HL-60 (cell line): ENCODE measurements around the gene LANCL2.

ENCODE experiments used
- DNase-seq, 2 experiments: peaks; one replicate each; pipeline ENCODE4 v3.0.0-alpha.2; 2010 to 2020; ENCODE audit warnings: low read depth in 1 of 2, low spot score in 1 of 2
- H3K27ac ChIP-seq: fragments of 250-450 bp; sonication (Bioruptor Pico); replicated peaks from 2 replicates; pipeline ENCODE4 v1.5.1; 2020; ENCODE audit warnings: mild to moderate bottlenecking, moderate library complexity
- H3K27me3 ChIP-seq: fragments of 250-450 bp; sonication (Bioruptor Pico); 2 replicates; pipeline ENCODE4 v1.5.1; 2021; ENCODE audit warnings: mild to moderate bottlenecking, moderate library complexity; ENCODE audit not compliant: insufficient read depth, poor library complexity, severe bottlenecking
- H3K4me3 ChIP-seq: replicated peaks from 2 replicates; pipeline ENCODE4 v1.5.1; 2011; ENCODE audit warnings: mild to moderate bottlenecking, control low read depth, low read length; ENCODE audit not compliant: insufficient read depth
- GABPA ChIP-seq: IDR thresholded peaks from 2 replicates; pipeline ENCODE4 v1.6.1; 2012; ENCODE audit warnings: low read depth
- POLR2AphosphoS5 ChIP-seq: IDR thresholded peaks from 2 replicates; pipeline ENCODE4 v1.6.1; 2012; ENCODE audit warnings: low read depth
- SPI1 ChIP-seq: IDR thresholded peaks from 2 replicates; pipeline ENCODE4 v1.6.1; 2012; ENCODE audit warnings: low read depth, mild to moderate bottlenecking, borderline replicate concordance
- TF ChIP-seq, protein P1 (sequence below): IDR thresholded peaks from 2 replicates; pipeline ENCODE4 v1.6.1; 2012; ENCODE audit warnings: low read depth; ENCODE audit not compliant: insufficient replicate concordance
- TF ChIP-seq, protein P2 (sequence below): IDR thresholded peaks from one replicate; pipeline ENCODE4 v1.5.1; 2011; ENCODE audit warnings: low read length, control low read depth, inconsistent platforms; ENCODE audit not compliant: insufficient read depth

LANCL2 gene

DNA sequence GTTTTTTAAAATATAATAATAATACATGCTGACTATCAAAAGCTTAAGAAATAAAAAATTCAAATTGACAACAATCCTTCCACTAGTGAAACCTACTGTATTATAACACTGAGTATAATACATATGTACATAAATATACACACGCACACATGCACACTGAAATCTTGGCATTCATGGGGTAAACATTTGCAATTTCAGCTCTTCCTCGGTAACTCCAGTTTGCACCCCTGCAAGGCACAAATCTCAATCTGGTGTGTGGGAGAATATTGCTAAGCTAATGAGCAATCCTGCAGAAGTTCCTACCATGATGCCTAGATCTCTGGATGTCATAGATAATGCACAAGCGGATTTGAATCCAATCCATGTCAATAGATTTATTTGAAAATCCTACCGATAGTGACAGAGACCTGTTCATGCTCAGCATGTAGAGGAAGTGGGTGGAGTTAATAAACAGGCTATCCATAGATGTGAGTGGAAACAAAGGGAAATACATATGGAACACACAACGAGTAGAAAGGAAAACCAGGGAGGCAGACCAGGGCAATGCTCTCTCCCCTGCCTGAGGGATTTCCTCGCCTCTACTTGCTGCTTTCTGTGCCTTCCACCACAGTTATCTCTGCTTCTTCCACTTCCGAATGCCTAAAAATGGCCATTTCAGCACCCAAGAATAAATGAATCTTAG, 38.1 kb upstream of the LANCL2 start:
- H3K27ac ChIP-seq = no peak overlapping the region
- no peaks in the 10 kb centered on the region for H3K27me3 ChIP-seq
- TF ChIP-seq GABPA (no peak), SPI1 (no peak), POLR2AphosphoS5 (no peak)
- TF ChIP-seq, protein P1, sequence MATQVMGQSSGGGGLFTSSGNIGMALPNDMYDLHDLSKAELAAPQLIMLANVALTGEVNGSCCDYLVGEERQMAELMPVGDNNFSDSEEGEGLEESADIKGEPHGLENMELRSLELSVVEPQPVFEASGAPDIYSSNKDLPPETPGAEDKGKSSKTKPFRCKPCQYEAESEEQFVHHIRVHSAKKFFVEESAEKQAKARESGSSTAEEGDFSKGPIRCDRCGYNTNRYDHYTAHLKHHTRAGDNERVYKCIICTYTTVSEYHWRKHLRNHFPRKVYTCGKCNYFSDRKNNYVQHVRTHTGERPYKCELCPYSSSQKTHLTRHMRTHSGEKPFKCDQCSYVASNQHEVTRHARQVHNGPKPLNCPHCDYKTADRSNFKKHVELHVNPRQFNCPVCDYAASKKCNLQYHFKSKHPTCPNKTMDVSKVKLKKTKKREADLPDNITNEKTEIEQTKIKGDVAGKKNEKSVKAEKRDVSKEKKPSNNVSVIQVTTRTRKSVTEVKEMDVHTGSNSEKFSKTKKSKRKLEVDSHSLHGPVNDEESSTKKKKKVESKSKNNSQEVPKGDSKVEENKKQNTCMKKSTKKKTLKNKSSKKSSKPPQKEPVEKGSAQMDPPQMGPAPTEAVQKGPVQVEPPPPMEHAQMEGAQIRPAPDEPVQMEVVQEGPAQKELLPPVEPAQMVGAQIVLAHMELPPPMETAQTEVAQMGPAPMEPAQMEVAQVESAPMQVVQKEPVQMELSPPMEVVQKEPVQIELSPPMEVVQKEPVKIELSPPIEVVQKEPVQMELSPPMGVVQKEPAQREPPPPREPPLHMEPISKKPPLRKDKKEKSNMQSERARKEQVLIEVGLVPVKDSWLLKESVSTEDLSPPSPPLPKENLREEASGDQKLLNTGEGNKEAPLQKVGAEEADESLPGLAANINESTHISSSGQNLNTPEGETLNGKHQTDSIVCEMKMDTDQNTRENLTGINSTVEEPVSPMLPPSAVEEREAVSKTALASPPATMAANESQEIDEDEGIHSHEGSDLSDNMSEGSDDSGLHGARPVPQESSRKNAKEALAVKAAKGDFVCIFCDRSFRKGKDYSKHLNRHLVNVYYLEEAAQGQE = no peak
- TF ChIP-seq, protein P2, sequence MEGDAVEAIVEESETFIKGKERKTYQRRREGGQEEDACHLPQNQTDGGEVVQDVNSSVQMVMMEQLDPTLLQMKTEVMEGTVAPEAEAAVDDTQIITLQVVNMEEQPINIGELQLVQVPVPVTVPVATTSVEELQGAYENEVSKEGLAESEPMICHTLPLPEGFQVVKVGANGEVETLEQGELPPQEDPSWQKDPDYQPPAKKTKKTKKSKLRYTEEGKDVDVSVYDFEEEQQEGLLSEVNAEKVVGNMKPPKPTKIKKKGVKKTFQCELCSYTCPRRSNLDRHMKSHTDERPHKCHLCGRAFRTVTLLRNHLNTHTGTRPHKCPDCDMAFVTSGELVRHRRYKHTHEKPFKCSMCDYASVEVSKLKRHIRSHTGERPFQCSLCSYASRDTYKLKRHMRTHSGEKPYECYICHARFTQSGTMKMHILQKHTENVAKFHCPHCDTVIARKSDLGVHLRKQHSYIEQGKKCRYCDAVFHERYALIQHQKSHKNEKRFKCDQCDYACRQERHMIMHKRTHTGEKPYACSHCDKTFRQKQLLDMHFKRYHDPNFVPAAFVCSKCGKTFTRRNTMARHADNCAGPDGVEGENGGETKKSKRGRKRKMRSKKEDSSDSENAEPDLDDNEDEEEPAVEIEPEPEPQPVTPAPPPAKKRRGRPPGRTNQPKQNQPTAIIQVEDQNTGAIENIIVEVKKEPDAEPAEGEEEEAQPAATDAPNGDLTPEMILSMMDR = no peak
- no peak overlapping the region for H3K4me3 ChIP-seq
- DNase-seq = no peak

DNA sequence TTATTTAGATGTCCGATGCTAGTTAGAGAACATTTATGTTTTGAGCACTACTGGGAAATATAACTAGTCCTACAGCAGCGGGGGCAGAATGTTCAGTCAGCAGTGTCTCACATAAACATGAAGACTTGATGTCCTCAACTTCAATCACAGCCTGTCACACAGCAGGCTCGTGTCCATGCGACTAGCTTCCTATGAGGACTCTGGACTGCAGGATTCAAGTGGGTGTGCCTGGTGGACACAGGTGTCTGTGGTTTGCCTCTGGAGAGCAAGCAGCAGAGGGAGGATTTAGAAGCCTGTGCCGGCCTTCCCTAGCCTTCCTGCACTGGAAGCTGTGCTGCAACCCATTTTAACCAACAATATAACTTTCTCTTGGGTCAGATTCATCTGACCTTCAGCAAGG, 30.0 kb upstream of the LANCL2 start:
- no peak for DNase-seq
- Histone ChIP-seq H3K27ac (no peak overlapping the region), H3K4me3 (no peak overlapping the region), H3K27me3 (no peaks in the 10 kb centered on the region)
- TF ChIP-seq GABPA (no peak), POLR2AphosphoS5 (no peak), SPI1 (no peak)
- TF ChIP-seq, protein P1 = no peak
- TF ChIP-seq, protein P2 = no peak

DNA sequence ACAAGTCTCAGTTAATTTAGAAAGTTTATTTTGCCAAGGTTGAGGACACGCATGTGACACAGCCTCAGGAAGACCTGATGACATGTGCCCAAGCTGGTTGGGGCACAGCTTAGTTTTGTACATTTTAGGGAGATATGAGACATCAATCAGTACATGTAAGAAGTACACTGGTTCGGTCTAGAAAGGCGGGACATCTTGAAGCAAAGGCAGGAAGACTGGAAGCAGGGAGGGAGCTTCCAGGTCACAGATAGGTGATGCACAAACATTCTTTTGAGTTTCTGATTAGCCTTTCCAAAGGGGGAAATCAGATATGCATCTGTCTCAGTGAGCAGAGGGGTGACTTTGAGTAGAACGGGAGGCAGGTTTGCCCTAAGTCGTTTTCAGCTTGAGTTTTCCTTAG, 29.4 kb upstream of the LANCL2 start:
- TF ChIP-seq SPI1 (no peak), POLR2AphosphoS5 (no peak), GABPA (no peak)
- TF ChIP-seq, protein P1 = no peak
- TF ChIP-seq, protein P2 = no peak

More for the DNA sequence above, 29.4 kb upstream of the LANCL2 start:
- no peak overlapping the region for H3K4me3 ChIP-seq
- no peak for DNase-seq
- no peaks in the 10 kb centered on the region for H3K27me3 ChIP-seq
- H3K27ac ChIP-seq = no peak overlapping the region
